Stimulated activated CD8-positive, alpha-beta memory T cell treated with anti-CD3 and anti-CD28 coated beads, Interleukin-7, amount 100 ng/mL, for 1 hour (primary cell): ENCODE data around the gene FBXL4.
"Not testable (repeated sequence)": the region's sequence is repeated elsewhere in the genome, so short reads cannot be mapped to it uniquely, and the experiment has no call there.

ENCODE experiments used
- DNase-seq, 2 donors: peaks; one replicate each; pipeline ENCODE4 v3.0.0-alpha.2; 2020; ENCODE audit warnings: low read depth in 2 of 2

Gene FBXL4

DNA sequence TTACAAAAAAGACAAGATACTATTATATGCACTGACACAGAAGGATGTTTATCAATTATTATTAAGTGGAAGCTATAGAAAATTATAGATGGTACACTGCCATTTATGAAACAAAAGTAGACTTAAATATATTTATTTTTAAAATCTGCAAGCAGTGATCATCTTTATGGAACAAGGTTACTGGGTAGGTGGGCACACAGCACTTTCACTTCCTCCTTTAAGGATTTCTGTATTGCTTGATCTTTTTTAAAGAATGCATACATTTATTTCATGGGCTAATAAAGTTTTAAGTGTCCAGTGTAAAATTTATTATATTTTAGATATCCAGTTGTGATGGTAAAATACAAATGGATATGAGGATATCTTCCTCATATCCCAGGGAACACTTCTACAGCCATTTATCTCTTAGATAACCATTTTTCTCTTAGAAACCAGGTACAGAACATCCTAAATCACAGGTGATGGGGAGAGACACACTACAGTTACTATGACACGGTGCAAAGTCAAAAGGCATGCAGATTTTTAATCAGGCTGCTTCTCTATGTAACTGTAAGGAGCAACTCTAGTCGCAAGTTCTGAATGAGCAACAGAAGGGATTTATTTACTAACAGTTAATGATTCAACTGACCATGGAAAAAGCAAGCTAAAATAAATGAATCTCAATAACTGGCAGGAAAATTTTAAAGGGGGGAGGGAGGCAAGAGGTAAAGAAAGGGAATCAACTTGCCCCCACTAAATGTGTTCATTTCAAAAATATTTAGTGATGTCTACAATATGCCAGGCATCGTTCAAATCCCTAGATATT lies 2.2 kb downstream of the FBXL4 start:
- no peak for DNase-seq

DNA sequence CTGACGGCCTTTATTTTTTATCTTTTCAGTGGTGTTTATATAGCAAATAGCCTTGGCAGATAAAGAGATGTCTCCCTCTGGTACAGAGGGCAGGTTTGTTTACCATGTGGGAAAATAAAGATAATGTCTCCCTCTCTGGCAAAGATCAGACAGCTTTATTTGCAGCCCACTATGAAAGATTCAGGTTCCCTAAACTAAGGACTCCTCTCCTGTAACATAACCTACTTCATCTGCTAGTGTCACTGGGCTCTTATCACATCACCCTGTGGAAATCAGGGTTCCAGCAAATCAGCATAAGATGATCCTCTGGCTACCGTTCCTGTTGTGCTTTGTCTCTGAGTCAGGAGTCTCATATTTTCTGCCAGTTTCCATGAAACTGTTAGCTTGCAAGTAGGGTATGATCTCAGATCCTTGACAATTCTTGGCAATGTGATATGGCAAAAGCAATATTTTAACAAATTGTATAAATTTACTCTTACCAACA lies 3.1 kb downstream of the FBXL4 start:
- no peak for DNase-seq

DNA sequence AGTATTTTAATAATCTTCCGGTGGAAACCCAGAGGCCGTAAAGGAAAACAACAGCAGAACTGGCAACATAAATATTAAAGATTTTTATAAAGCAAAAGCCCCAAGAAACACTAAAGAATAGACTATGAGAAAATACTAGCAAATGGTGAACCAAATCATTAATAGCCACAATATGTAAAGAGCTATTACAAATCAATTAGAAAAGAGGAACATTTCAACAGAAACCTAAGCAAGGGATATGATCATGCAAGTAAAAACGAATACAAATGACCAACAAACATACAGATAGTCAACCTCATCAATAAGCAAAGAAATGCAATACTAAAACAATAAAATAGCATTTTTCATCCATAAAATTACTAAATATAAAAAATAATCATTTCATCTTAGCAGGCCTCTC lies 3.6 kb downstream of the FBXL4 start:
- no peak for DNase-seq

DNA sequence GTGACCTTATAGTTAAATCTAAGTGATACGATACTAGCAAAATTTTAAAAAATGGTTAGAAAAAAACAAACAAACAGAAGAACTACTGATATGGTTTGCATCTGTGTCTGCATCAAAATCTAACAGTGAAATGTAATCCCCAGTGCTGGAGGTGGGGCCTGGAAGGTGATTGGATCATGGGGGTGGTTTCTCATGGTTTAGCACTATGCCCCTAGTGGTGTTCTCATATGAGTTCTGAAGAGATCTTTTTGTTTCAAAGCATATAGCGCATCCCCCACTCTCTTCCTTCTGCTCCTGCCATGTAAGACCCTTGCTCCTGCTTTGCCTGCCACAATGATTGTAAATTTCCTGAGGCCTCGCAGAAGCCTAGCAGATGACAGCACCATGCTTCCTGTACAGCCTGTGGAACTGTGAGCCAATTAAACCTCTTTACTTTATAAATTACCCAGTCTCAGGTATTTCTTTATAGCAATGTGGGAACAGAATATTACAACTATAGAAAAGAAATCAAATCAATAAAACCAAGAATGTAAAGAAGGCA lies 5.4 kb downstream of the FBXL4 start:
- DNase-seq, result no peak

DNA sequence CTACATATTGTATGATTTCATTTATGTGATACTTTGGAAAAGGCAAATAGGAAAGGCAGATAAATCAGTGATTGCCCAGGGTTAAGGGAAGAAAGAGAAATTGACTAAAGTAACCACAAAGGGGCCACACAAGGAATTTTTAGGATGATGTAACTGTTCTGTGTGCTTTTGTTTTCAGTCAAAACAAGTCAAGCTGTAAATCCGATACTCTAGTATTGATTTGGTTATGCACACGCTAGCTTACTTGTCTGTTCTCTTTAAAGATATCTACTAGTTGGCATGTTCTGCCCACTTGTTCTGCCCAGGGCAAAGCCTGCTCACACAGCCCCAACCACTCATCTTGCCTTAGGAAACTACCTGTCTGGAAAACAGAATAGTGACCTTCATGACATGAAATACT lies 6.4 kb downstream of the FBXL4 start:
- no peak for DNase-seq

DNA sequence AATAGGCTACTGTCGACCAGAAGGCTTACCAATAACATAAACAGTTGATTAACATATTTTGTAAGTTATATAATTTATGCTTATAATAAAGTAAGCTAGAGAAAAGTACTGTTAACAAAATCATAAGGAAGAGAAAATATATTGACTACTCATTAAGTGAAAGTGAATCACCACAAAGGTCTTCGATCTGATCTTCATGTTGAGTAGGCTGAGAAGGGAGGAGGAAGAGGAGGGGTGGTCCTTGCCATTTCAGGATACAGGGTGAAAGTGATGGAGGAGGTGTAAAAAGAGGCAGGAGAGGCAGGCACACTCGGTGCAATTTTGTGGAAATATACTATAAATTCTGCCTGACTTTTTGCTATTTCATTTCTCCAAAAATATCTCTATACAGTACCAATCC lies 10.4 kb downstream of the FBXL4 start:
- DNase-seq, result no peak

DNA sequence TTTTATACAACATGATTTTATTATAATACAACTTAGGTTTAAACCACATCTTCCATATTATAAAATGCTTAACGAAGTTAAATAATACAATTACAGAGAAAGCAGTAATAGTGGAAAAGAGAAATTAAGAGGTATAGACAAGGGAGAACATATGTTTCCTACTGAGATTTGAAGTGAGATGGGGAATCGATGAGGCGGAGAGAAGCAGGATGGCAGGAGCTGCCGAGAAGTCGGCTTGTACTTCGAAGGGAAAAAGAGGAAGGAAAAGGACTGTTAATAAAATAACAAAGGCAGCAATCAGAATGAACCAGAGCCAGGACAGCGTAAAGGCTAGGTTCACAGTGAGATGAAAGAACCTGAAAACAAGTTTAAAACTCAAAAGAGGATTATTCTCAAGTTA lies 15.4 kb downstream of the FBXL4 start:
- no peak for DNase-seq

DNA sequence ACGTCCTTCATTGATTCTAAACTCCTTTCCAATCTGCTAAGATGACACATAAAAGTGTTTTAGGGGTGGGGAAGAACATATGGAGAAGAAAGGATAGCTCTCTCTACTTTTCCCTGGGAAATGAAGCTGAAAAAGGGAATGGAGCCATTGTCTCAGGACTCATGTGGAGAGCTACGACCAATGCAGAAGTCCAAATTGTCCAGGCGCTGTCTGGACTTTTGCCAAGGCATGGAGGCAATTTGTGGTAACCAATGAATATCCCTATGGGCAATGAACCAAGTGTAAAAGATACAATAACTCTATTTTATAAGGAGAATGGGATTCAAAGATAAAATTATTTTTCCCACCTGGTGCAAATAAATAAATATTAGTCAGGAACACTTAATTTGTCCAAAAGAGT lies 16.1 kb downstream of the FBXL4 start:
- DNase-seq, result no peak

DNA sequence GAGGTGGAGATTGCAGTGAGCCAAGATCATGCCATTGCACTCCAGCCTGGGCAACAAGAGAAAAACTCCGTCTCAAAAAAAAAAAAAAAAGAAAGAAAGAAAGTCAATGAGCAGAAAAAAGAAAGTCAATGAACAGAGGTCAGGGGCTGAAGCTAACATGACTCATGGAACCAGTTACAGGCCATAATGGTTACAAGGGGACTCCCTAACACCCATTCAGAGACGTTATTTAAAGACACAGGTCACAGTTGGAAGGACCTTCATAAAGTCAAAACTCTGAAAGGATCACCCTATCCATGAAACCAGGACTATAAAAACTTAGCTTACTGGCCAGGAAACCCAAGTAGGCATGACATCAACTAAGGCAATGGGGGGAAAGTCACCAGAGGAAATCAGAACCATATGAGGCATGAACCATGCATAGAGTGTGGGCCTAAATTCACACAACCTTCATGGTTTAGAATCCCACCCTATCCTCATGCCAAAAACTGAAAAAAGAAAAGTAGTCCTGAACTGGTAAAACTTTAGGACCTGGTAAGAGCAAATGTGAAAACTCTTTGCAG lies 18.2 kb downstream of the FBXL4 start:
- DNase-seq, result no peak

DNA sequence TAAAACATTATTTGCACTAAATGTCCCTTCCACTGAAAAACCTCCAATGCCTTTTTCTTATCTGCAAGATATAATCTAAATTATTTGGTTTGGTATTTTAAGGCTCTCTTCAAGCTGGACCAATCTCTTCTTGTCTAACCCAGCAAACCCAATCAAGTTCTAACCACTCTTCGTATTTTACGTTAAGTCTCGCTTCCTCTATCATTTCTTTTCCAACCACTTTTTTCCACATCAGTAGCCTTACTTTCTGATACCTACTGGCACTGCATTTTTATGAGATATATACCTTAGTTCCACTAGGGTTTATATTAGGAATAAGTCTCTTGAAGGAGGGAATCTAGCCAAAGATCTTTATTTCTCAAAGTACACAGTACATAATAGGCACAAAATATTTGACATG lies 19.1 kb downstream of the FBXL4 start:
- DNase-seq, result no peak

DNA sequence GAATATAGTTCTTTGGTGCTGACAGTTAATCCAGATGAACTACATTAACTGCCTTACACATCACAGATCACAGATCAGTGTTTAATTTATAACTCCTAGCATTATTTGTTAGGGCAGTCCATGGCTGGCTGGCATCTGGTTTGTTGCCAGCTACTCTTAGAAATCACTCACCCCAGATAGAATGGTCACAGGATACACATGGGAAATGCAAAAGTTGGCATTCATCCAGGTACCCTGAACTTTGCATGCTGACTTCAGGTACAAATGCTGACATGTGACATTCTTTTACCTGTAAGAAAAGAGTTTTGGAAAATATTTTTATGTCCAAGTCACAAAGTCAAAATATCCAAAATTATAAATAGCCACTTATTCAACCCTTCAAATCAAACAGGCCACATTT lies 20.2 kb downstream of the FBXL4 start:
- no peak for DNase-seq

DNA sequence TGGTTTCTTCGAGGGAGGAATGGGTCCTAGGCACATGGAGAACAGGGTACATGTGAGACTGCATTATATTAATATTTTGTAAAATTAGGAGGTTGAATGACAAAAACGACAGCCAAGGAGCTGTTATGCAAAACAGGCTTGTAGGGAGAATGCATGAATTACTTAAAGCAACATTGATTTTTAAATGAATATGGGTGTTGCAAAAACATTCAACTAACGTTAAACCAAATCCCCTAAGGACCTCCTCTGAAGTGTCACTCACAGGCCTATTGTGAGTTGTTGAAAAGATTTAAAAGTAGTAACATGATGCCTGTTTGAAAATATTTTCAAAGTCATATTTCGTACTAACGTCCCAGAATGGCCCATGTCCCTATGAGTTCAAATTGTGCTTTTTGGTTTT lies 21.9 kb downstream of the FBXL4 start:
- no peak for DNase-seq

DNA sequence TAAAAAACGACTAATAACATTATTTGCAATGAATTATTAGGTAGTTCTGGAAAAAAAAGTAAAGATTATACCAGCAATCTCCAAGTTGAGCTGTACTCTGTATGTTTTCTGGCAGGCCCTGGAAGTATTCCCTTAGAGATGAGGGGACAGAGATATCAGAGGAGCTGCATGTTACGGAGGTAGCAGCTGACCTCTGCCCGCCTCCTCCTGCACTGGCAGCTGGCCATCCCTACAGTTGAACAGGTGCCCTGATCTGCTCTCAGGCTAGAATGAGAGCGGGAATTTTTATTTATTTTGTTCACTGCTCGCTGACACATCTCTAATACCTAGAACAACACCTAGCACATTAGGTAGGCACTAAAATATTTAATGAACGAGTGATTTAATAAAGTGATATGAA lies 23.1 kb downstream of the FBXL4 start:
- DNase-seq, result no peak

DNA sequence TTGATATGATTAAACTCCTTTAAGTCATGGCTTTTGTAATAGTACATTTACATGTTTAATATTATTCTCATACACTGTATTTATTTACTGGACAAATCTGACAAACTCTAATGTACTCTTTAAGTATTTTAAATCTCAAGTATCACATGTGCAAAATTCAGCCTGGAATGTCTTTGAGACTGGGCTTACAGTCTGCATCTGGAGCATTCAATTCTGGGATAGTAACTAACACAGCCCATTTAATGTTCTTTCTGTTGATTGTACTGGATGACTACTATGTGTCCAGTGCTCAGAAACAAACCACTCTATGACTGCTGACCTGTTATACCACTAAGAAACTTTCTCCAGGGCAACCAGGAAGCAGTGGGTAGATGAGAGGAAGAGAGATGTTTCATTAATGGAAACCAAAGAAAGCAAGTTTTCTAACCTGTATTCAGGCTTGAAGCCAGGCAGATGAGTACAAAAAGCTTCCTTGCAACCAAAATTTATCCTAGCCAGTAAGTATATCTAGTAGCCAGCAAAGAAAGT lies 26.8 kb downstream of the FBXL4 start:
- DNase-seq, result no peak

DNA sequence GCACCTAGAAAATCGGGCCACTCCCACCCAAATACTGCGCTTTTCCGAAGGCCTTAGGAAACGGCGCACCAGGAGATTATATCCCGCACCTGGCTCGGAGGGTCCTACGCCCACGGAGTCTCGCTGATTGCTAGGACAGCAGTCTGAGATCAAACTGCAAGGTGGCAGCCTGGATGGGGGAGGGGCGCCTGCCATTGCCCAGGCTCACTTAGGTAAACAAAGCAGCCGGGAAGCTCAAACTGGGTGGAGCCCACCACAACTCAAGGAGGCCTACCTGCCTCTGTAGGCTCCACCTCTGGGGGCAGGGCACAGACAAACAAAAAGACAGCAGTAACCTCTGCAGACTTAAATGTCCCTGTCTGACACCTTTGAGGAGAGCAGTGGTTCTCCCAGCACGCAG lies 36.8 kb downstream of the FBXL4 start:
- DNase-seq, result not testable (repeated sequence)

DNA sequence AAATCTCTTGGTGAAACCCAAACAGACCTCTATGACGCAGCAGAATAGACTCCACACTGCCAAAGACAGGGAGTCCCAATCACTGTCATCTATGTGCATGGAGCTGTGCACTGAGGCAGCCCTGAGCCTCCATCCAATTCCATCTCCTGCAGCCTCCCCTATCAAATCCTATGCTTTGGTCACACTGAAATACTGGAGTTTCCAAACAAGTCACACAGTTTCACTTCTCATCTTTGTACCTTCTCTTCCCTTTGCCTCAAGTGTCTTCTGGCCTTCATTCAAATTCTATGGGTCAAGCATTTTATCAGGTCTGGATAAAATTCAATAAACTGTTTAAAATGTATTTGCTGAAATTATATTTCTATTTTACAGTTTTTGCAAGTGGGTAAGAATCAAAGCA lies 38.5 kb downstream of the FBXL4 start:
- DNase-seq, result no peak

DNA sequence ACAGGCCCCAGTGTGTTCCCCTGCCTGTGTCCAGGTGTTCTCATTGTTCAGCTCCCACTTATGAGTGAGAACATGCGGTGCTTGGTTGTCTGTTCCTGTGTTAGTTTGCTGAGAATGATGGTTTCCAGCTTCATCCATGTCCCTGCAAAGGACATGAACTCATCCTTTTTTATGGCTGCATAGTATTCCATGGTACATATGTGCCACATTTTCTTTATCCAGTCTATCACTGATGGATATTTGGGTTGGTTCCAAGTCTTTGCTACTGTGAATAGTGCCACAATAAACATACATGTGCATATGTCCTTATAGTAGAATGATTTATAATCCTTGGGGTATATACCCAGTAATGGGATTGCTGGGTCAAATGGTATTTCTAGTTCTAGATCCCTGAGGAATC lies 41.4 kb downstream of the FBXL4 start:
- not testable (repeated sequence) for DNase-seq

DNA sequence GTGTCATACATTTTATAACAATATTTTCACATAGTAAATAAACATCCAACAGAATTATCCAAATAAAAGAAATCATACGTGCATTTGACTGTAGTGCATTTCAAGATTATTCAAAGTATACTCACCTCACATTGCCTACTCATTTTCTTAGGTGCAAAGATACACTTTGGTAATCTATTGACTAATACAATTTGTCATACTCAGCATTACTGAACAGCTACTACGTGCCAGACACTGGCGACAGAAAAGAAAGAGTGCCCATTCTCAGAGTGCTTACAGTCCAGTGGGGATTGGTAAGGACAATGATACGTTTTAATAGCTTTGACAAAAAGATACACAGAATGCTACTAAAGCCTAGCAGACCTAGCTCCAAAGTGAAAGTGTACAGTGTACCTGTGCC lies 42.0 kb downstream of the FBXL4 start:
- DNase-seq, result no peak

DNA sequence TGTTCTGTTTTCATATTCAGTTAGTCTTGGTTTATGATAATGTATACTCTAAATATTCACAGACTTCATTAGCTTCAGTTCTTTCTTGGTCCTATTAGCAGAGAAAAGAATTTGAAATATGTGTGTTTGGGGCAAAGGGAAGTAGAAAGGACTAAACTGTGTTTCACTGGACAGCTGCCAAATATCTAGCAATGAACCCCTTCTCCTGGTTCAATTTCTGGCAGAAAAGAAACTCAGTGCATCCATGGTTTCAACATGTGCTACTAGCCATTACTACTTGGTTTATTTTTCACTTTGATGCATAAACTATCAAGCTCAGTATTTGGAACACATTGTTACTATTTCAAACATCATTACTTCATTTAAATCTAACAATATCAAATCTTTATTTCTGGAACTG lies 43.6 kb downstream of the FBXL4 start:
- no peak for DNase-seq

DNA sequence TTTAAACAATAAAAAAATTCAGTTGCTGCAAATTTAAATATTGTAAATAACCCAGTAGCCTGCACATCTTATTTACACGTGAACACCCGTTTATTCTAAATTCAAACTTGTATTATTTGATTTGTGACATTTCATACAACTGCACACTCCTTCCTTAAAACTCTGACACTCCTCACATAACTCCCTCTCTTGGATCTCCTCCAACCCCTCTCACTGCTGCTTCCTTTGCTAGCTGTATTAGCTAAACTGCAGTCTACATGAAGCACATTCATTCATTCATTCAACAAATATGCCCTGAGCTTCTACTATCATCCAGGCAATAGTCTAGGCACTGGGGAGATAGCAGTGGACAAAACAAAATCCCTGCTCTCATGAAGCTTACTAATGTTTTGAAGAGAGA lies 47.0 kb downstream of the FBXL4 start:
- no peak for DNase-seq

DNA sequence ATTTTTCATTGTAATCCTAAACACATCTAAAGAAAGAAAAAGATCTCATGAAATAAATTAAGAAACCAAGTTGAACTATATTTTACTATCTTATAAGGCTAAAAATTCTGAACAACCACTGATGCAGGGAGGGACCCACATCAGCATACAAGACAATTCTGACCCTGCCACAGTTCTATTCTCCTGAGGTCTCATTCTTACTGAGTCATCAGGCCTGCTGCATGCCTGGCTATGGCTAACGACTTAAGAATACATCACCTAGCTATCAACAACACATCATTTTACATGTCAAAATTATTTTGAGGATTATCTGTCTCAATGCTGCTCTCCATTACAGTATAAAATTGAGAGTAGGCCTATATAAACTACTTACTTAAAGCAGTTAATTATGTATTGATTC lies 52.9 kb downstream of the FBXL4 start:
- DNase-seq, result no peak

DNA sequence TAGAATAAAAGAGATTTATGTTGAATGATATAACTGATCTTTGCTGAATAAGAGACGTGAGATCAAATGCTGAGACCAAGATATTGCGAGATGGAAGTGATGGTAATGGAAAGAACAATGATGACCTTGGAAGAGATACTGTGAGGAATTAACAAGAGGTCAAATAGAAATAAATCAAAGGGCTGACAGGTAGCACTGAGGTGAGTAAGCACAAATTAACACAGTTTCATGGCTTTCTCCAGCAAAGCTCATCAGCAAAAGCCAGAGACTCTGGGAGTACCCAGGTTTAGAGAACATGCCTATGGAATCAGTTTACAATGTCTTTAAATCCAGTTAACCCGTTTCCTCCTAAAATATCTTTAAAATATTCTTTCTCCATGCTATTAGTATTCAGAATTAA lies 60.1 kb downstream of the FBXL4 start:
- DNase-seq, result no peak

DNA sequence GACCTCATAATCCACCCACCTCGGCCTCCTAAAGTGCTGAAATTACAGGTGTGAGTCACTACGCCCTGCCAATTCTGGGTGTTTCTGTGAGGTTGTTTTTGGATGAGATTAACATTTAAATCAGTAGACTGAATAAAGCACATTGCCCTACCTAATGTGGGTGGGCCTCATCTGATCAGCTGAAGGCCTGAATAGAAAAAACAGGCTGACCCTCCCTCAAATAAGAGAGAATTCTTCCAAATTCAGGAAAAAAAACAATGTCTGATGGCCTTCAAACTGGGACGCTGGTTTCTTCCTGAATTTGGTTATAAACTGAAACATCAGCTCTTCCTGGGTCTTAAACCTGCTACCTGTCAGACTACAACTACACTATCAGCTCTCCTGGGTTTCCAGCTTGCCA lies 62.4 kb downstream of the FBXL4 start:
- no peak for DNase-seq
